H9 (cell line): ENCODE measurements around the gene CCL7. TPM values are rescaled to one million over a fixed set of nuclear protein-coding genes. Genes with fewer than 3 reads are reported as not detected.

Source experiments
- DNase-seq: peaks from one replicate; pipeline ENCODE4 v3.0.0-alpha.2; 2017
- H2AFZ ChIP-seq: one replicate; pipeline ENCODE4 v1.6.1; 2013; ENCODE audit warnings: mild to moderate bottlenecking, low read length, control low read depth, moderate library complexity
- H2AK5ac ChIP-seq: 2 replicates; pipeline ENCODE4 v1.6.1; 2013; ENCODE audit warnings: low read length, control low read depth, mixed read lengths; ENCODE audit not compliant: insufficient read length
- H2BK120ac ChIP-seq: one replicate; pipeline ENCODE4 v1.6.1; 2013; ENCODE audit warnings: low read depth, mild to moderate bottlenecking, low read length, control low read depth, inconsistent platforms; ENCODE audit not compliant: poor library complexity, severe bottlenecking
- H2BK12ac ChIP-seq: 2 replicates; pipeline ENCODE4 v1.6.1; 2013; ENCODE audit warnings: low read length, control low read depth, mixed read lengths, low read depth; ENCODE audit not compliant: insufficient read length
- H2BK15ac ChIP-seq: 2 replicates; pipeline ENCODE4 v1.6.1; 2013; ENCODE audit warnings: low read depth, low read length, control low read depth
- H2BK20ac ChIP-seq: one replicate; pipeline ENCODE4 v1.6.1; 2013; ENCODE audit warnings: low read depth, mild to moderate bottlenecking, low read length, control low read depth, inconsistent platforms; ENCODE audit not compliant: poor library complexity, severe bottlenecking
- H2BK5ac ChIP-seq: 2 replicates; pipeline ENCODE4 v1.6.1; 2013; ENCODE audit warnings: low read length, control low read depth, mixed read lengths; ENCODE audit not compliant: insufficient read length
- H3K14ac ChIP-seq: 2 replicates; pipeline ENCODE4 v1.6.1; 2013; ENCODE audit warnings: low read length, control low read depth; ENCODE audit not compliant: insufficient read depth
- H3K18ac ChIP-seq: 2 replicates; pipeline ENCODE4 v1.6.1; 2013; ENCODE audit warnings: low read depth, mild to moderate bottlenecking, mixed read lengths, low read length, control low read depth; ENCODE audit not compliant: insufficient read length
- H3K23ac ChIP-seq: 2 replicates; pipeline ENCODE4 v1.6.1; 2013; ENCODE audit warnings: low read length, control low read depth, mixed read lengths, low read depth; ENCODE audit not compliant: insufficient read length
- H3K23me2 ChIP-seq: 2 replicates; pipeline ENCODE4 v1.6.1; 2013; ENCODE audit warnings: low read depth, mild to moderate bottlenecking, mixed read lengths, low read length, control low read depth; ENCODE audit not compliant: insufficient read length, poor library complexity, severe bottlenecking
- H3K27ac ChIP-seq: 2 replicates; pipeline ENCODE4 v1.5.1; 2013; ENCODE audit warnings: low read length, control low read depth, mixed read lengths, low read depth; ENCODE audit not compliant: insufficient read length
- H3K27me3 ChIP-seq: 2 replicates; pipeline ENCODE4 v1.6.1; 2013; ENCODE audit warnings: low read length, control low read depth, inconsistent platforms; ENCODE audit not compliant: insufficient read depth
- H3K4ac ChIP-seq: 2 replicates; pipeline ENCODE4 v1.6.1; 2013; ENCODE audit warnings: low read depth, mild to moderate bottlenecking, control low read depth, inconsistent platforms, low read length, moderate library complexity
- H3K4me1 ChIP-seq: 2 replicates; pipeline ENCODE4 v1.6.1; 2013; ENCODE audit warnings: low read length, control low read depth, inconsistent platforms; ENCODE audit not compliant: insufficient read depth
- H3K4me2 ChIP-seq: 2 replicates; pipeline ENCODE4 v1.6.1; 2013; ENCODE audit warnings: low read length, control low read depth, mixed read lengths; ENCODE audit not compliant: insufficient read length, insufficient read depth
- H3K56ac ChIP-seq: 2 replicates; pipeline ENCODE4 v1.6.1; 2013; ENCODE audit warnings: low read depth, mild to moderate bottlenecking, mixed read lengths, low read length, control low read depth; ENCODE audit not compliant: insufficient read length
- H3K79me1 ChIP-seq: 2 replicates; pipeline ENCODE4 v1.6.1; 2013; ENCODE audit warnings: low read depth, mild to moderate bottlenecking, moderate library complexity, low read length, control low read depth, inconsistent platforms; ENCODE audit not compliant: insufficient read depth, poor library complexity, severe bottlenecking
- H3K79me2 ChIP-seq: 2 replicates; pipeline ENCODE4 v1.6.1; 2013; ENCODE audit warnings: low read length, control low read depth, inconsistent platforms; ENCODE audit not compliant: insufficient read depth
- H3K9ac ChIP-seq: 2 replicates; pipeline ENCODE4 v1.6.1; 2013; ENCODE audit warnings: low read length, control low read depth, mixed read lengths; ENCODE audit not compliant: insufficient read length; ENCODE audit errors: extremely low read depth
- H3K9me3 ChIP-seq: one replicate; pipeline ENCODE4 v1.6.1; 2013; ENCODE audit warnings: low read depth, low read length, inconsistent platforms; ENCODE audit not compliant: control insufficient read depth
- H3T11ph ChIP-seq: one replicate; pipeline ENCODE4 v1.6.1; 2013; ENCODE audit warnings: mild to moderate bottlenecking, low read length, control low read depth, inconsistent platforms
- H4K20me1 ChIP-seq: one replicate; pipeline ENCODE4 v1.6.1; 2013; ENCODE audit not compliant: control insufficient read depth, insufficient read length, insufficient read depth
- H4K5ac ChIP-seq: 2 replicates; pipeline ENCODE4 v1.6.1; 2013; ENCODE audit warnings: low read depth, mild to moderate bottlenecking, mixed read lengths, low read length, control low read depth; ENCODE audit not compliant: insufficient read length
- H4K8ac ChIP-seq: replicated peaks from 2 replicates; pipeline ENCODE4 v1.6.1; 2013; ENCODE audit warnings: low read length, control low read depth, mixed read lengths, low read depth; ENCODE audit not compliant: insufficient read length
- H4K91ac ChIP-seq: 2 replicates; pipeline ENCODE4 v1.6.1; 2013; ENCODE audit warnings: low read depth, mild to moderate bottlenecking, moderate library complexity, mixed read lengths, low read length, control low read depth; ENCODE audit not compliant: insufficient read length
- H3K27ac Mint-ChIP-seq, 3 experiments: 2 replicates in 2 of 3; 3 replicates in 1 of 3; pipeline ENCODE4 v1.8.0; 2020 to 2021; ENCODE audit warnings: mixed read lengths in 3 of 3, mild to moderate bottlenecking in 1 of 3, moderate library complexity in 1 of 3
- H3K27me3 Mint-ChIP-seq: 2 replicates; pipeline ENCODE4 v1.8.0; 2021; ENCODE audit warnings: low read depth, mild to moderate bottlenecking, moderate library complexity, mixed read lengths
- H3K36me3 Mint-ChIP-seq, 3 experiments: 2 replicates in 2 of 3; 3 replicates in 1 of 3; pipeline ENCODE4 v1.8.0; 2020 to 2021; ENCODE audit warnings: low read depth in 3 of 3, mixed read lengths in 3 of 3; ENCODE audit not compliant: insufficient read depth in 1 of 3
- H3K4me1 Mint-ChIP-seq, 2 experiments: 2 replicates each; pipeline ENCODE4 v1.8.0; 2020; ENCODE audit warnings: mixed read lengths in 2 of 2
- H3K4me3 Mint-ChIP-seq, 2 experiments: 2 replicates in 1 of 2; 3 replicates in 1 of 2; pipeline ENCODE4 v1.8.0; 2020 to 2021; ENCODE audit warnings: mild to moderate bottlenecking in 2 of 2, mixed read lengths in 2 of 2, moderate library complexity in 1 of 2
- H3K9me3 Mint-ChIP-seq, 2 experiments: 2 replicates in 1 of 2; 3 replicates in 1 of 2; pipeline ENCODE4 v1.8.0; 2020; ENCODE audit warnings: mild to moderate bottlenecking in 2 of 2, mixed read lengths in 2 of 2, moderate library complexity in 1 of 2
- CTCF ChIP-seq: fragments of 200-600 bp; sonication (generic); conservative IDR thresholded peaks from 3 replicates; pipeline ENCODE4 v1.8.0; 2021; ENCODE audit warnings: antibody characterized with exemption, mild to moderate bottlenecking
- WGBS: extraction: QIAGEN DNeasy Blood & Tissue Kit; methylation state at CpG from one replicate; pipeline ENCODE4 v1.1.7; 2013; ENCODE audit warnings: missing lambda C conversion rate, low lambda C conversion rate, mixed read lengths; ENCODE audit not compliant: insufficient read length; ENCODE audit errors: extremely low coverage; 5-methylcytosine and 5-hydroxymethylcytosine counted together
- total RNA-seq: library from RNA; stranded (reverse); gene quantifications from 2 replicates; pipeline ENCODE4 v1.2.1, GENCODE V29; 2021

CCL7 gene
- total RNA-seq, 1 experiment from 2014 or later = not detected

GRCh38 chr17:34255381-34255732 lies 14.7 kb upstream of the CCL7 start:
- H2AK5ac ChIP-seq = no peak overlapping the region
- H4K5ac ChIP-seq = no peak overlapping the region
- H2BK15ac ChIP-seq = no peak overlapping the region
- H4K8ac ChIP-seq = no peak overlapping the region
- no peak overlapping the region for H3K56ac ChIP-seq
- H3K4me1 Mint-ChIP-seq = peaks cover 46 to 50% of the 10 kb centered on the region in 2 experiments
- no peak overlapping the region for H2BK20ac ChIP-seq
- H3K14ac ChIP-seq = no peak overlapping the region
- TF ChIP-seq CTCF = no peak
- H3K27me3 ChIP-seq = no peaks in the 10 kb centered on the region; the same call in 1 of the 2 replicates
- H3K27me3 Mint-ChIP-seq = peaks cover 14% of the 10 kb centered on the region
- DNase-seq = no peak
- no peak overlapping the region for H4K91ac ChIP-seq
- H3K4ac ChIP-seq = no peak overlapping the region
- no peak overlapping the region for H2BK5ac ChIP-seq
- H3T11ph ChIP-seq = no peak overlapping the region
- H3K27ac ChIP-seq = no peak overlapping the region
- peak overlapping the region; percentile 60 for H3K4me2 ChIP-seq
- no peak overlapping the region for H2AFZ ChIP-seq
- peak overlapping the region; percentile 59 to 78 for H3K4me3 Mint-ChIP-seq
- peaks cover 0 to 2% (median 2%) of the 10 kb centered on the region in 3 experiments; a peak in 2 of 7 replicates for H3K36me3 Mint-ChIP-seq
- H3K23ac ChIP-seq = no peak overlapping the region
- H3K9me3 ChIP-seq = no peaks in the 10 kb centered on the region
- H4K20me1 ChIP-seq = no peaks in the 10 kb centered on the region
- WGBS = no CpG with 5 or more reads among the region's 5 CpGs
- peaks cover 4% of the 10 kb centered on the region; the same call in 1 of the 2 replicates for H3K4me1 ChIP-seq
- no peak overlapping the region for H3K18ac ChIP-seq
- H3K9me3 Mint-ChIP-seq = no peaks in the 10 kb centered on the region
- H3K79me2 ChIP-seq = no peaks in the 10 kb centered on the region
- H3K9ac ChIP-seq = peak overlapping the region; percentile 27
- H3K27ac Mint-ChIP-seq = peak overlapping the region; percentile 74 to 98 (median 96); a peak in 6 of 7 replicates
- H2BK120ac ChIP-seq = no peak overlapping the region
- H3K79me1 ChIP-seq = no peaks in the 10 kb centered on the region
- peaks cover 9% of the 10 kb centered on the region for H3K23me2 ChIP-seq
- H2BK12ac ChIP-seq = no peak overlapping the region
